HepG2 (cell line): ENCODE results near the gene C16orf87.

ENCODE experiments used
- BHLHE40 ChIP-seq: IDR thresholded peaks from 2 replicates; pipeline ENCODE4 v1.6.1; 2011; ENCODE audit warnings: low read length, improper control_type of control experiment
- CTCF ChIP-seq: sonication (generic); formaldehyde crosslinking; IDR thresholded peaks from 2 replicates; pipeline ENCODE4 v1.5.0; 2020; ENCODE audit warnings: mild to moderate bottlenecking, missing genetic modification reagents, moderate library complexity
- IRF9 ChIP-seq: sonication (generic); formaldehyde crosslinking; IDR thresholded peaks from 2 replicates; pipeline ENCODE4 v1.8.0; 2022; ENCODE audit warnings: missing genetic modification reagents, mild to moderate bottlenecking, borderline replicate concordance
- JUN ChIP-seq: sonication (generic); formaldehyde crosslinking; IDR thresholded peaks from 2 replicates; pipeline ENCODE4 v1.4.0; 2020; ENCODE audit warnings: mild to moderate bottlenecking, missing genetic modification reagents
- KDM2A ChIP-seq: sonication (generic); formaldehyde crosslinking; IDR thresholded peaks from 2 replicates; pipeline ENCODE4 v1.4.0; 2020; ENCODE audit warnings: low read depth, missing genetic modification reagents, borderline replicate concordance
- TCF7L2 ChIP-seq: IDR thresholded peaks from 2 replicates; pipeline ENCODE4 v1.6.1; 2011; ENCODE audit warnings: mild to moderate bottlenecking, low read depth, low read length, moderate library complexity
- ZNF280D ChIP-seq: sonication (generic); formaldehyde crosslinking; IDR thresholded peaks from 2 replicates; pipeline ENCODE4 v1.5.1; 2020; ENCODE audit warnings: mild to moderate bottlenecking, missing genetic modification reagents

- no peak for TF ChIP-seq IRF9 (CRISPR knock-in tag)
- TF ChIP-seq ZNF280D (CRISPR knock-in tag) = no peak
- TF ChIP-seq JUN (CRISPR knock-in tag) = no peak
- TF ChIP-seq TCF7L2 = no peak
- no peak for TF ChIP-seq BHLHE40
- no peak for TF ChIP-seq CTCF (CRISPR knock-in tag)
- no peak for TF ChIP-seq KDM2A
Measured at GRCh38 chr16:46848768-46849764, 18.1 kb upstream of the C16orf87 start.
